Astrocyte (in vitro differentiated cells and primary cell): ENCODE results near the gene GNB1L. TPM values are rescaled to one million over a fixed set of nuclear protein-coding genes. Genes with fewer than 3 reads are reported as not detected.

Experiments
- DNase-seq: peaks from one replicate; pipeline ENCODE4 v3.0.0-alpha.2; 2010; ENCODE audit warnings: low read depth
- FAIRE-seq: peaks from 2 replicates; lab custom pipeline; 2011; peaks lifted over from hg19 to GRCh38; lab: Jason Lieb, UNC
- H2AFZ ChIP-seq: 2 replicates; pipeline ENCODE4 v1.6.0; 2012; ENCODE audit warnings: low read depth, low read length, inconsistent platforms
- H3K27ac ChIP-seq: 2 replicates; pipeline ENCODE4 v1.5.1; 2011; ENCODE audit warnings: low read depth, low read length, inconsistent platforms
- H3K27me3 ChIP-seq: 2 replicates; pipeline ENCODE4 v1.6.0; 2011; ENCODE audit warnings: low read length, inconsistent platforms; ENCODE audit not compliant: insufficient read depth
- H3K36me3 ChIP-seq: 2 replicates; pipeline ENCODE4 v1.5.1; 2011; ENCODE audit warnings: low read length, inconsistent platforms; ENCODE audit not compliant: insufficient read depth
- H3K4me1 ChIP-seq: 2 replicates; pipeline ENCODE4 v1.5.1; 2011; ENCODE audit warnings: low read length, inconsistent platforms; ENCODE audit not compliant: insufficient read depth
- H3K4me2 ChIP-seq: 2 replicates; pipeline ENCODE4 v1.6.0; 2012; ENCODE audit warnings: low read length, inconsistent platforms
- H3K4me3 ChIP-seq: 2 replicates; pipeline ENCODE4 v1.5.1; 2011; ENCODE audit warnings: low read depth, mild to moderate bottlenecking, low read length, inconsistent platforms; ENCODE audit not compliant: insufficient read depth
- H3K79me2 ChIP-seq: 2 replicates; pipeline ENCODE4 v1.6.0; 2012; ENCODE audit warnings: mild to moderate bottlenecking, low read length, inconsistent platforms; ENCODE audit not compliant: insufficient read depth
- H3K9ac ChIP-seq: 2 replicates; pipeline ENCODE4 v1.6.0; 2012; ENCODE audit warnings: mild to moderate bottlenecking, low read length, inconsistent platforms
- H3K9me3 ChIP-seq: 2 replicates; pipeline ENCODE4 v1.5.1; 2012; ENCODE audit warnings: low read depth, mild to moderate bottlenecking, low read length, inconsistent platforms; ENCODE audit not compliant: insufficient read depth
- H4K20me1 ChIP-seq: 2 replicates; pipeline ENCODE4 v1.6.0; 2012; ENCODE audit warnings: low read length, inconsistent platforms; ENCODE audit not compliant: insufficient read depth
- H3K27ac Mint-ChIP-seq: one replicate; pipeline ENCODE4 v1.8.0; 2021; ENCODE audit warnings: mild to moderate bottlenecking, mixed read lengths; ENCODE audit not compliant: unreplicated experiment
- H3K27me3 Mint-ChIP-seq: one replicate; pipeline ENCODE4 v1.8.0; 2021; ENCODE audit warnings: low read depth, mixed read lengths; ENCODE audit not compliant: unreplicated experiment
- H3K36me3 Mint-ChIP-seq: one replicate; pipeline ENCODE4 v1.8.0; 2021; ENCODE audit warnings: low read depth, mixed read lengths; ENCODE audit not compliant: unreplicated experiment
- H3K4me1 Mint-ChIP-seq: one replicate; pipeline ENCODE4 v1.8.0; 2021; ENCODE audit warnings: low read depth, mixed read lengths; ENCODE audit not compliant: unreplicated experiment
- H3K4me3 Mint-ChIP-seq: one replicate; pipeline ENCODE4 v1.8.0; 2021; ENCODE audit warnings: mild to moderate bottlenecking, moderate library complexity, mixed read lengths; ENCODE audit not compliant: unreplicated experiment
- H3K9me3 Mint-ChIP-seq: one replicate; pipeline ENCODE4 v1.8.0; 2021; ENCODE audit warnings: mild to moderate bottlenecking, mixed read lengths; ENCODE audit not compliant: unreplicated experiment
- CTCF ChIP-seq: IDR thresholded peaks from 2 replicates; pipeline ENCODE4 v1.5.1; 2011; ENCODE audit warnings: low read depth, mild to moderate bottlenecking, inconsistent platforms, low read length, moderate library complexity; ENCODE audit not compliant: insufficient read depth
- EZH2 ChIP-seq: IDR thresholded peaks from 2 replicates; pipeline ENCODE4 v1.6.1; 2012; ENCODE audit warnings: mild to moderate bottlenecking, low read length, inconsistent platforms; ENCODE audit not compliant: insufficient read depth
- total RNA-seq: library from RNA; stranded (reverse); gene quantifications from 2 replicates; pipeline ENCODE4 v1.2.1, GENCODE V29; 2021

Gene GNB1L
- total RNA-seq, 1 donor from 2014 or later = 14.3 TPM

GRCh38 chr22:19798891-19799293, 55.8 kb downstream of the GNB1L start:
- H3K9me3 Mint-ChIP-seq = peaks cover 2% of the 10 kb centered on the region

GRCh38 chr22:19798003-19798665, 56.5 kb downstream of the GNB1L start:
- no peaks in the 10 kb centered on the region for H3K27me3 ChIP-seq
- H3K9ac ChIP-seq = no peak overlapping the region
- Mint-ChIP-seq H3K4me3 (no peak overlapping the region), H3K4me1 (no peaks in the 10 kb centered on the region), H3K27me3 (peaks cover 6% of the 10 kb centered on the region), H3K36me3 (peaks cover 14% of the 10 kb centered on the region), H3K27ac (no peak overlapping the region), H3K9me3 (peaks cover 2% of the 10 kb centered on the region)
- TF ChIP-seq EZH2 (no peak), CTCF (no peak)
- no peaks in the 10 kb centered on the region for H3K9me3 ChIP-seq
- no peak overlapping the region for H2AFZ ChIP-seq
- no peak overlapping the region for H3K27ac ChIP-seq
- H3K4me3 ChIP-seq = no peak overlapping the region
- FAIRE-seq = no peak
- H3K36me3 ChIP-seq = no peaks in the 10 kb centered on the region
- peaks cover 3% of the 10 kb centered on the region for H4K20me1 ChIP-seq
- H3K4me2 ChIP-seq = no peak overlapping the region
- peaks cover 16% of the 10 kb centered on the region for H3K4me1 ChIP-seq
- H3K79me2 ChIP-seq = no peaks in the 10 kb centered on the region
- no peak for DNase-seq

More at GRCh38 chr22:19798891-19799293, 55.8 kb downstream of the GNB1L start:
- FAIRE-seq = no peak
- no peak overlapping the region for H3K4me3 Mint-ChIP-seq
- Histone ChIP-seq H3K27me3 (no peaks in the 10 kb centered on the region), H3K4me2 (peak overlapping the region; percentile 50), H3K27ac (no peak overlapping the region), H3K79me2 (no peaks in the 10 kb centered on the region), H3K4me3 (no peak overlapping the region), H3K36me3 (no peaks in the 10 kb centered on the region), H2AFZ (no peak overlapping the region), H4K20me1 (peaks cover 3% of the 10 kb centered on the region), H3K4me1 (peaks cover 16% of the 10 kb centered on the region), H3K9me3 (no peaks in the 10 kb centered on the region), H3K9ac (peak overlapping the region; percentile 28)
- H3K36me3 Mint-ChIP-seq = peaks cover 14% of the 10 kb centered on the region
- no peaks in the 10 kb centered on the region for H3K4me1 Mint-ChIP-seq
- H3K27me3 Mint-ChIP-seq = peaks cover 6% of the 10 kb centered on the region
- H3K27ac Mint-ChIP-seq = no peak overlapping the region
- DNase-seq = no peak
- no peak for TF ChIP-seq EZH2

GRCh38 chr22:19797086-19798002, 57.3 kb downstream of the GNB1L start:
- Mint-ChIP-seq H3K27ac (no peak overlapping the region), H3K4me1 (no peaks in the 10 kb centered on the region), H3K9me3 (peaks cover 5% of the 10 kb centered on the region), H3K27me3 (peaks cover 4% of the 10 kb centered on the region), H3K4me3 (no peak overlapping the region), H3K36me3 (peaks cover 17% of the 10 kb centered on the region)
- H3K36me3 ChIP-seq = no peaks in the 10 kb centered on the region
- DNase-seq = no peak
- no peak overlapping the region for H3K9ac ChIP-seq
- FAIRE-seq = no peak
- H3K27me3 ChIP-seq = no peaks in the 10 kb centered on the region
- H2AFZ ChIP-seq = no peak overlapping the region
- H3K4me1 ChIP-seq = peaks cover 16% of the 10 kb centered on the region
- H3K4me3 ChIP-seq = no peak overlapping the region
- no peaks in the 10 kb centered on the region for H3K79me2 ChIP-seq
- no peak overlapping the region for H3K4me2 ChIP-seq
- no peaks in the 10 kb centered on the region for H3K9me3 ChIP-seq
- H4K20me1 ChIP-seq = peaks cover 3% of the 10 kb centered on the region
- TF ChIP-seq CTCF = no peak
- TF ChIP-seq EZH2 = no peak
- no peak overlapping the region for H3K27ac ChIP-seq
